HT-29 (cell line): ENCODE measurements around the gene ABLIM2. TPM values are rescaled to one million over a fixed set of nuclear protein-coding genes. Genes with fewer than 3 reads are reported as not detected.

Experiments
- DNase-seq: peaks from one replicate; pipeline ENCODE4 v3.0.0-alpha.2; 2015; ENCODE audit warnings: low spot score
- total RNA-seq: library from RNA; depleted of rRNA; stranded (reverse); fragments of >200 nt; shearing (Covaris generic); gene quantifications from 2 replicates; pipeline ENCODE4 v1.2.3, GENCODE V29; 2014

The ABLIM2 gene
- total RNA-seq, 1 experiment from 2014 or later = 0.13 TPM

DNA sequence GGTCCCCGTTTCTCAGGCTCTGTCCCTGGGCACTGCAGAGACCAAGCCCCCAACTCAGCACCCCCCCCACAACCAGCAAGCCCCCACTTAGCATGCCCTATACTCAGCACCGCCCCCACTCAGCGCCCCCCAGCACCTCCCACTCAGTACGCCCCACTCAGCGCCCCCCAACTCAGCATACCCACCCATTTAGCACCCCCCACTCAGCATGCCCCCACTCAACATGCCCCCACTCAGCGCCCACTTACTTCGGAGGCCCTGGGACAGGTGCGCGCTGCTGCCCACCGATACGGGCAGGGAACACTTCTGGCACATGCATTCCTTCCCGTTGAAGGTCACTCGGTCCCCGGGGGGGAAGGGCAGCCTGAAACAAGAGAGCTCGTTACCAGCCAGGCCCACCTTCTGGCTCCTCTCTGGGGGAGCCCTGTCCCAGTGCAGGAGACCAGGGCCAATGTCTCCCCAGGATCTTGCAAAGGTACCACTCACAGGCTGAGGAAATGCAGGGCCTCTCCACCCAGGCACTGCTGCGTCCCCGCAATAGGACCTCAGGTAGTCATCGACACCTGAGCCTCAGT lies 70.6 kb downstream of the ABLIM2 start:
- DNase-seq = no peak

DNA sequence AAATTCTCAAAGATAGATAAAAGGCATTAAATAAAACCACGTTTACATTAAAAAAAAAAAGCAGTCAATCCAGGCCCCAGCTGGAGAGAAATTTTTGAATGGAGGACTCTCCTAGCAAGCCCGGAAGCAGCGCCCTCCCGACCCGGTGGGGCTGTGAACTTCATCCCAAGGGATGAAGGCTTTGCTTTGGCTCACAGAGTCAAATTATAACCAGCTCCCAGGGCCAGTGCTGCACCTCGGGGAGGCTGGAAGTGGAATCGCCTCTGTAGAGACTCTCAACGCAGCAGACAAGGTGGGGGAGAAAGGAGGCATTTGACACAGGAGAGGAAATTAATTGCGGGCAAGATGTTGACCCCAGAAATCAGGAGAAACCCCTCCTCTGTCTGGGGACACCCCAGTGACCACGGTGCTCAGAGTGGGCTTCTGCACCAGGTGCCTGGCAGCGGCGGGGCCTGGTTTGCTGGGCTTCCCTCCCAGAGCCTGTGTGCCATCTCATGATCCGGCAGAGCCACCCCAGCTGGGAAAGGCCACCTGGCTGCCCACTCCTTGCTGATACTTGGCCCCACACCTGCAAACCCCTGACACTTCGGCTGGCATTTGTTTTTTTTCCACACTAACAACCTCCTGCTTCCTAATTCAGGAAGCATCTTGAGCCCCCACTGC lies 71.7 kb downstream of the ABLIM2 start:
- no peak for DNase-seq

DNA sequence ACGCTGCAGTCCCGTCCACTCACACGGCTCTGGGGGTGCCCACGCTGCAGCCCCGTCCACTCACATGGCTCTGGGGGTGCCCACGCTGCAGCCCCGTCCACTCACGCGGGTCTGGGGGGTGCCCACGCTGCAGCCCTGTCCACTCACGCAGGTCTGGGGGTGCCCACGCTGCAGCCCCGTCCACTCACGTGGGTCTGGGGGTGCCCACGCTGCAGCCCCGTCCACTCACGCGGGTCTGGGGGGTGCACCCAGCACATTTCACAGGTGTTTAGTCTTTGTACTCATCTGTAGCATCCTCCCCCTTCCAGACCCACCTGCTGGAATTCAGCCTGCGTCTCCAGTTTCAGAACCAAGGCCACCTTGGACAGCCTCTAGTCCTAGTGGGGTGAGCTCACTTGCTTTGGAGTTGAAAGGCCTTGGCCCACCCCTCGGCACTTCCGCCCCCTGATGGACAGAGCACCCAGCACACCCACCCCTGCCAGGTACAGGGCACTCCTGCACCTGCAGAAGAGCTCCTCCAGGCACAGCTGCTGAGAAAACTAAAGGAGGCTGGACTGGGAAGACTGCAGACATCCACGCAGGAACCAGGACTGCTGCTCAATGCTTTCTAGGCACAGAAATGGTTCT lies 73.0 kb downstream of the ABLIM2 start:
- DNase-seq = no peak

DNA sequence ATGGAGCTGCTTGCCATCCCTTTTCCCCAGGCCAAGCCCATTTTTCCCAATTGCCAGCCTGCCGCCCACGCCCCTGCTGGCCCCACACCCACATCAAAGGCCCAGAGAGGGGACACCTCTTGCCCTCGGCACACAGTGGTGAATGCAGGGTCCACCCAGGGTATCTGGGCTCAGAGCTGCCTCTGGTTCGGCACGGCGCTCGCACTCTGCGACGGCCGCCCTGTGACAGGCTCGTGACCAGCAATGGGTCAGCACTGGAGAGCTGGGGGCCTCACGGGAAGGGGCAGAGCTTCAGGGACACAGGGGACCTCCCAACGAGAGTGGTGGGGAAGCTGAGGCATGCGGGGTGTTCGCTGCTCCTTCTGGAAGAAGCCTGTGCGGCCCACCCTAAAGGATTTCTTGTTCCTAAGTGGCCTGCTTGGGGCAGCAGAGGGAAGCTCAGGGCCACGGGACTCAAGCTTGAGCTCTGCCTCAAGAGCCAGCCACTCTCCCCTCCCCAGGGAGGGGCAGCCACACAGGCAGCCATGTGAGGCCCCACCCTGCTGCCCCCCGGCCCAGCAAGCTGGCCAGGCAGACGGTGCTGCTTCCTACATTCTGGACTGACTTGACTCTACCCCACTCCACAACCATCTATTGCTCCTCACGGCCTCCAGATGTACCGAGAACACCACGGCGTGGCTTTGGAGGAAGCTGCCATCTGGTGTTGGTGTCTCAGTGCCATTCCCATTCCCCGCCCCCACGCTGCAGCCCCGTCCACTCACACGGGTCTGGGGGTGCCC lies 73.7 kb downstream of the ABLIM2 start:
- DNase-seq = no peak

DNA sequence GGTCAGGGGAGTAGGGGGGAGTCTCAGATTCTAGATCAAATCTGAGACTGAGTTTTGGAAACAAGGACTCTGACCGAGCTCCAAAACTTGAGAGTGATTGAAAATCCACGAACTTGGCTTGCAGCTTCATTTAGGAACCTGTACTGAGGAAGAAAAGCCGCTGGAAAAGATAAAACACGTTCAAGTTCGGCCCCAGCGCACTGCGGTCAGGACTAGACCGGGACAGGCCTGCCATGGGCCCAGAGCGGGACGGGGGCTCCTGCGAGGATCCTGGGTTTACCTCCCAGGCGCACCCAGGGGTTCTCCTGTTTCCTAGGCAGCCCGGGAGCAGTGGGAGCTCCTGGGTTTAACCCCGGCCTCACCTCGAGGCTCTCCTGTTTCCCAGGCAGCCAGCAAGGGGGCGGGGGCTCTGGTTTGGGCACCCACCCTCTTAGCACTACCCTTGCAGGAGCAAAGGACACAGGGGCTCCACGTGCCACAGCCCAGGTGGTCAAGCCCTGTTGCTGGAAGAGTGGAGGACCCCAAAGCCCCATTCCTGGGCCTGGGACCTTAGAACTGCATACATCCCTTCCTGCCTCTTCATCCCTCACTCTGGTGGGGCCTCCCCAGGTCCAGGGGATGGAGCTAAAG lies 74.5 kb downstream of the ABLIM2 start:
- no peak for DNase-seq

DNA sequence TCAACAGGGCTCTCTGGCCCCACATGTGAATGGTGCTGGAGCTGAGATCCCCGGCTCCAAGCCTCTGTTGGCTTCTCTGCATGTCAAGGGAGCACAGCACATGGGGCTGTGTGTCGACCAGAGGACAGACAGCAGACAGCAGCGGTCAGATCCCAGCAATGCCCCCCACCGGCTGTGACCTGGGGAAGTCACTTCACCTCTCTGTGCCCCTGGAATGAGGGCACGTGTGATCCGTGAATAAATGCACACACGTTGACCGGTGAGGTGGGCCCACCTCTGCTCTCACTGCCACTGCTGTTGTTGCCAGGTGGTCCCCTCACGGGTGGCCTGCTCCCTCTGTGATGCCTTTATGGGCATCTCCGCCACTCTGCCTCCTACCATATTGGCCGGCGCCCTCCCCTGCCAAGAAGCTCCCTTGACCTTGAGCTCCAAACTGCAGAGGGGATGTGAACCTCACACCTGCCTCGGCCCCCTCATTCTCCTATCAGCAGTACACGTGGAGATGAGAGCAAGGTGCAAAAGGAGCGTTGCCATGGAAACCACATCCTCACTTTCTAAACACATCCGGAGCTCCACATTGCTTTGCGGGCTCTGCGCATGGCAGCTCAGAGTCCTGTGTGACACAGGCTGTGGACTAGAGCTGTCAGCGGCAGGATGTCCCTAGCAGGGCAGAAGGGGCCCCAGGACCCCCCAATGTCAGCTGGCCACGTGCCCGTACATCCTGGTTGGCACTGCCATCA lies 75.4 kb downstream of the ABLIM2 start:
- DNase-seq = no peak

DNA sequence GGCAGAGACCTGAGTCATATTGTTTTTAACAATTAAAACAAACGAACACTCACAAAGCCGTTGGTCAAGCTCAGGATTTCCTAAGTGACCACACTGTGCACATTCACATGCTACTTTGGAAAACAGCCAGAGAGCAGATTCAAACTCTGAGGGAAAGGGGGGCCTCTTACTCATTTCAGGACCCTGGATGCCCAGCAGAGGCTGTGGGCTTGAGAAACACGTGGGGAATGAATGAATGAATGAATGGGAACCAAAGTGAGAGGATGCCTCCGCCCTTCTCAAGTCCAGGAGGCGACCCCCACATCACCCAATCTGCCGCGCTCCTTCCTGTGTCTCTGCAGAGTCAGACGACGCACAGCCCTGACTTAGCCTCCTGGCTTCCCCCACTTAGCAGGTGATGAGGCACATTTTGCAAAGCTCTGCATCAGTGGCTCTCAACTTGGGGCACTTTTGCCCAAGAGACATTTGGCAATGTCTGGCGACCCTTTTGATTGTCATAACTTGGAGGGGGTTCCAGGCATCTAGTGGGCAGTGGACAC lies 76.0 kb downstream of the ABLIM2 start:
- no peak for DNase-seq

DNA sequence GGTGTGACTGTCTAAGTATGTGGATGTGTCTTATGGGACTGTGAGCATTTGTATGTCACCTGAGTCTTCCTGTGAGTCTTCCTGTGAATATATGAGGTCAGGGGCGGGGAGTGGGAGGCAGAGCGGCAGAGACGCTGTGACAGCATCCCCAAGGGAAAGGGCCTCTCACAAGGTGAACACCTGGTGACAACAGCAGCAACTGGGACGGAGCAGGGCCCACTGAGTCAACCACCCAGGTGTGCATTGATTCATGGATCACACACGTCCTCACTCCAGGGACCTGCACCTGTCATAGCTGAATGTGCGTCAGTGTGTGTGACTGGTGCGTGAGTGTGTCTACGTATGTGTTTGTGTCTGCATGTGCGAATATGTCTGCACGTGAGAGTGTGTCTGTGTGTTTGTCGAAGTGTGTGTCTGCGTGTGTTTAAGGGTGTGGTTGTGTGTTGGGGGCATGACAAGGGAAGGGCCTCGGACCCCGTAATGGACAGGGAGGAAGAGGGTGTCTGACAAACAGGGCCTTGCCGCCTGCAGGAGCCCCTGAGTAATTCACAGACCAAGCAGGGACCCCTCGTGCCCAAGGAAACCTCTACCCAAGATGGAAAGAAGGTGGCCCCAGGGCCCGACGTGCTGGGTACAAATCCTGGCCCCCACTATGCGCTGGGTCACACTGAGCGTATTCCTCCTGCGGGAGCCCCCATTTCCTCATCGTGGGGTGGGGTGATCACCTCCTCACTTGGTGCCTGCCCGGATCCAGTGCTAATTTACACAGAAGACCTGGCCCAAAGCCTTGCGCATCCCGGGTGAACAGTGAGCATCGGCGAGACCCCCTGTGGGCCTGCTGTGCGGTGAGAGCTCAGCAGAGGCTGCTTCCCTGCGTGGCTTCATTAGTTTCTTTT lies 76.7 kb downstream of the ABLIM2 start:
- DNase-seq = no peak

DNA sequence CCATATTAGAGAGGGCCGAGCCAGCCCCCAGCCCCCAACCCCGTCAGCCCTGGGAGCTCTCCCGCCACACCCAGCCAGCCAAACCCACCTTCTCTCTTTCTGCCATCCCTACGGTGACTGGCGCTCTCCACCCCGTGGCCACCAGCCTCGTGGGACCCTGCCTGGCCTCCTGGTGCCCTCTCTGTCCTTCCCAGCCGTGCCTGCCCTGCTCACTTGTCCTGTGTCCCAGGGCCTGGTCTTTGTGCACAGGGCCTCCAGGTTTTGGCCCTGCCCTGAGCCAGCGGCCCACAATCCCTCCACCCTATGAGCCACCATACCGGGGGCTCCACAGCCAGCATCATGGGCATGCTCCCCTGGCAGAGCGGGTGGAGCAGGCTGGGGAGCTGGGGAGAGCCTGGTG lies 77.4 kb downstream of the ABLIM2 start:
- DNase-seq = no peak

DNA sequence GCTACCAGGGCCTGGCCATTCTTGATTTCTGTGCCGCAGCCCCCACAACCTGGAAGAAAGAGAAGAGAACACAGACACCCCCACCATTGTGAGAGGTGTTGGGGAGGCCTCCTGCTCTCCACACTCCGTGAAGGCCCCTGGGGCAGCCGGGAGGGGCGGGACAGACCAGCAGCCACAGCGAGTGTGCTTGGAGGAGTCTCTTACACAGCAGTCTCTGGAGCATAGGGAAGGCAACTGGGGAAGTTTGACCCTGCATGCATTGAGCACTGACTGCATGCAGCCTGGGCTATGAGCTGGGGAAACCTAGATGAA lies 77.9 kb downstream of the ABLIM2 start:
- no peak for DNase-seq

DNA sequence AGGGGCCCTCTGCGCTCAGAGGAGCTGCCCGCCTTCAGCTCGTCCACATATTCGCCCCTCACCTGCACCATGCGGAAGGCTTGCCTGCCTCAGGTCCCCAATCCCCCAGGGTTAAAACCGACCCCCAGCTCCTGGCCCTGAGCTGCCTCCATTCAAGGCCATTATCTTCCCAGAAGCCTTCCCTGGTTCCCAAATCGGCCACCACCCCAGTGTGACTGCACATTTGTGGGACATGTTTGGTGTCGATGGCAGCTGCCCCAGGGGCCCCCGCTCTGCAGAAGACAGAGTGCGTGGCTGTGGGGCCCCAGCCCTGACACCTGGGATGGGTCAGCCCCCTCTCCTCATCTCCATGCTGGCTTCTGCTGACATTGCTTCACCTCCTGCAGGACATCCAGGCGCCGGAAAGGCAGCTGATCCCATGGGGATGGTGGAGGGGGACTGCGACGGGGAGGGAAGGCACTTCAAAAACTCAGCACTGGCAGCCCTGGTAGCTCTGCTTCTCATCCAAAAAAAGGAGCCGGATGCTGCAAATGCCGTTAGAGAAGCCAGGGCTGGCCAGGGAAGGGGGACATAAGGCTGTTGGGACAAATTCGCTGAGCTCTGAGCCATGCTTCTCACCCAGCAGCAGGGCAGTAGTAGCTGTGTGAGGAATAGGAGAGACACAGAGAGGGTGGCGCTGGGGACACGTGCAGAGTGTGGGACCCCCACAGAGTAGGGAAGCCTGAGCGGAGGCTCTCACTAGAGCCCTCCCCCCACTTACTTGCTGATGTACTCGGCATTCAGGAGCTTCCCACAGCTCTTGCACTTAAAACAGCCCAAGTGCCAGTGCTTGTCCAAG lies 78.5 kb downstream of the ABLIM2 start:
- DNase-seq = no peak

DNA sequence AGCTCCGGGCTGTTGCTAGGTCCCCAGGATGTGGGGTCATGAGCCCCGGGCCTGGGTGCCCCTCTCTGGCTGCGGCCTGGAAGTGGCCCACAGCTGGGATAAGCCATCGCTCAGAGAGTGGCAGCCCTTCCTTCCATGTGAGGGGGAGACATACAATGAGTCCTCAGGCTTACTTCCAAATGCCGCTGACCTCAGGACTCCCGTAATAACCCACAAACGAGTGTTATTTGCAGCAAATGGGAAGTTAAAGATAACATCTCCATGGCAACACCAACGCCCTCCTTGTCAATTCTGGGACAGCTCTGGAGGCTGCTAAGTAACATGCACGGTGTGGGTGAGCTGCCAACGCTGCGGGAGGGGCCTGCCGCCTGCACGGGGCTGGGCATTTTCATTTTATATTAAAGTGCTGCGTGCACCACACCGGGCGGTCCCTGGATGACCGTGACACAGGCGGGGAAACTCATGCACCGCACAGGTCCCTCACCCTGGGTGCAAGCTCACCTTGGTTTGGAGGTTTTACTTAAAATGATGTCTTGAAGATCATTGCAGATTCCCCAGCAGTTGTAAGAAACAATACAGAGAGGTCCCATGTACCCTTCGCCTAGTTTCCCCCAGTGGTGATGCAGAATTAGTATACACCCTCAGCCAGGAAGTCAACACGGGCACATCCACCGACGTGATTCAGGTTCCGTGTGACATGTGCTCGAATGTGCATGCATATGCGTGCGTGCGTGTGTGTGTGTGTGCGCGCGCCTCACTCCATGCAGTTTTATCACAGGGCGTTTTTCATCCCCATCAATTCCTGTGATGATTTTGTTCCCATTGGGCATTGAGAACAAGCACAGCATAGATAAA lies 79.4 kb downstream of the ABLIM2 start:
- DNase-seq = no peak

DNA sequence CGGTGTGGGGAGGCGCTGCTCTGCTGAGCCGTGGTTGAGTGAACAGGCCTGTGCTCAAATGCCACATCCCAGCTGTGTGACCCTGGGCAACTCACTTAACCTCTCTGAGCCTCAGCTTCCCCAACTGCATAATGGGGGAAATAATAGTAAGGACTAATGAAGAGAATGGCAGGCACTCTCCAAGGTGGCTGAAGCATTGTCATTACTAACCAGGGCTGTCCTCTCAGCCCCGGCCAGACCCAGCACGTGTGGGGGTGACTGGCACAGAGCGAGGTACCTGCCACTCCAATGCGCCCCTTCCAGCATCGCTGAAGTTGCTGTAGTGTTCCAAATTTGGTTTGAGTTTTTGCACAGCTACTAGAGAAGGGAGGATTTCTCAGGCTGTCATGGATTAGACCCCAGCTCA lies 80.0 kb downstream of the ABLIM2 start:
- no peak for DNase-seq

DNA sequence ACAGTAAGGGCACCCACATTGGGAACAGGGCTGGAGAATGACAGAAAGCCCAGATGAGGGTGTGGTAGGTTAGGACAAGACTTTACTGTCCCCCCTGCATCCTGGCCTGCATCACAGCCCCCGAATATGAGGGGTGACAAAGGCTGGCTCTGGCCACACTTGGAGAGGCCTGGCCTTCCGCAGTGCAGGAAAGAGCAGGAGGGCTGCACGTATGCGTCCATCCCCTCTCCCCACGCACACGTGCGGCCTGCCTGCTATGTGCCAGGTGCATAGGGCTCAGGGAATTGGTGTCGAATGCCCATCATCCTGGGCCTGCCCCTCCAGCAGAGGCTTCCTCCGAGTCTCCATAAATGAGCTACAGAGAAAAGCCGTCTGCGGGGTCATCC lies 80.5 kb downstream of the ABLIM2 start:
- no peak for DNase-seq

DNA sequence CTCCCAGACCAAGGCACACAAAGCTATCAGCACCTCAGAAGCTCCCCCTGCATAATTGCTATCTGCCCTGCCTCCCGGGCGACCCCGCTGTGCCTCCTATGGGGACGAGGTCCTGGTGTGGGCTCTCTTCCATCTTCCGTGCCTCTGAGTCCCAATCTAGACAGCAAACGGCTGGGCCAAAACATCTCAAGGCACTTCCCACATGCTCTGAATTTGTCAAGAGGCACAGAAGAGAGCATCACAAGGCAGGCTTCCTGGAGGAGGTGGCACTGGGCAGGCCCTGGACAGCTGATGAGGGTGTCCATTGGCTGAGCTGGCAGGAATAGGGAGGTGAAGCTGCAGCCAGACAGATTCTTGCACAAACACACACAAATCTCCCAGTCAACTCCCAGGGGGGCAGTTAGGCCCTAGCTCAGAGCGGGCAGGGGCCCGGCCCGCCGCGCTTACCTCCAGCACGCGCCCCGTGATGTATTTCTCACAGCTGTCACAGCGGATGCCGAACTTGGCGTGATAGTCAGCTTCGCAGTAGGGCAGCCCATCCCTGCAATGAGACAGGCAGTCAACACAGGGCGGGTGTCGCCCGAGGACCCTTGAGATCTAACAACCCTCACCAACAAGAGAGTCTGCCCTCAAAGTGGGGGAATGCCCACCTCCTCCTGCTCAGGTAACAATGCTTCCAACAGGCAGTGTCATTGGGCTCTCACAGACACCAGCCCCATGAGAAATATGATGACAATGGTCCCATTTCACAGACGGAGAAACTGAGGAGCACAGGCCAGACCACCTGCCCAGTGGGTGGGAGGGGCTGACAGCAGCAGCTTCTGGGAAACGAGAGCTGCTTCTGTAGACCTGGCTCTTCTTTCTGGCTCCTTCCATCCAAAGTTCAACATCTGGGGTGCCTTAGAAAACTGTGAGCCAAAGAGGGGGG lies 81.2 kb downstream of the ABLIM2 start:
- DNase-seq = no peak

DNA sequence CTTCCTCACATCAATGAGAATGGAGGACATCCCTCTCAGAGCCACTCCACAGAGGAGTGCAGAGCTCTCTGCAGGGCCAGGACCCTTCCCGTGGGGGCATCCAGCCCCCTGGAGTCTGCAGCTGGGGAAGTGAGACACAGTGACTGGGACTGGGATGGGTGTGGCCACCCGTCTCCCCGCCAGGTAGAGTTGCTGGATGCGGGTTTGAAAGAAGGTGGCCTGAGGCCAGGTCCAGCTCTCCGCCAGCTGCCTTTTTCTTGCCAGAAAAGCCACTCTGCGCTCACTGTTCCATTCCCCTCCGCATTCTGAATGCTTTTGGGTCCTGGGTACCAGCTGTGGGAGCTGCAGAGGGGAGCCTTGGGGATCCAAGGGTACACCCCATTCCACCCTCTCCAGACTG lies 82.6 kb downstream of the ABLIM2 start:
- no peak for DNase-seq

DNA sequence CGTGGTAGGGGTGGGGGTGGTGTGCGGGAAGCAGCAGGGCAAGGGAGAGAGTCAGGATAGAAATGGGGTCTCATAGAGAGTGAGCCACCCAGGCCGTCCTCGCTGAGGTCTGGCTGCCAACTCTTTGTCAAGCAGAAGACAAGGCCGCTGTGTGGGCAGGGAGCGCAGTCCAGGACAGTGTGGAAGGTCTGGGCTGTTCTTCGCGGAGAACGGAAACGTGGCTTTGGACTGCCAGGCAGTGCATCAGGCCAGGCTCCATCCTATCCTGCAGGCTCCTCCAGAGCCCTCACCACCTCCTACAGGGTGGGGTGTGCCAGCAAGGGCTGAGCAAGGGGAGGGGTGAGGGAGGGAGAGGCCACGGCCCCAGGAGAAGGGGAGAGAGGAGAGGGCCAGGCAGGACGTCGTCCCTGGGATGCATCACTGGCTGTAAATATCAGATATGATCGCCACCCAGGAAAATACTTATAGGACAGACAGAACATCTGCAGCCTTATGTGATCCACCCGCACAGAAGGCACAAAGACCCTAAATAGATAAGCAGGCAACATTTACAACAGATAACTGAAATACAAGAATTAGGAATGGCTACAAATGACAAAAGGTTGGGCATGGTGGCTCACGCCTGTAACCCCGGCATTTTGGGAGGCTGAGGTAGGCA lies 85.3 kb downstream of the ABLIM2 start:
- no peak for DNase-seq
